HG03175 (cell line): ENCODE measurements around the gene TIMM50.

ENCODE experiments used
- ATAC-seq: cut with Tn5 transposase; IDR thresholded peaks from one replicate; pipeline ENCODE4 v1.9.1; 2021; ENCODE audit warnings: mild to moderate bottlenecking, moderate library complexity; ENCODE audit not compliant: unreplicated experiment

TIMM50 gene

GRCh38 chr19:39524495-39524894, 43.9 kb downstream of the TIMM50 start:
- ATAC-seq, result no peak

DNA sequence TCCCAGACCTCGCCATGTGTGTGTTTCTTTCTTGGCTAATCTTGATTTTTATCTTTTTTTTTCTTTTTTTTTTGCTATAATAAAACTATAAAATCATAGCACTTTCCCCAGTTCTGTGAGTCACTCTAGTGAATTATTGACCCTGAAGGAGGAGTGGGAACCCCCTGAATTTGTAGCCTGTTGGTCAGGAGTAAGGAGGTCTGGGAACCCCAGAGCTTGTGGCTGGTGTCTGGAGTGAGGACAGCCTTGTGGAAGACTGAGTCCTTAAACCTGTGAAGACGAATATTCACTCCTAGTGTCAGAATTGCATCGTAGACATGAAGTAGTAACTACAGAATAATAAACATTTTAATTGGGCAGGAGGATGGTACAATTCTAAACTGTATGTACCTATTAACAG, 44.6 kb downstream of the TIMM50 start:
- ATAC-seq, result no peak

DNA sequence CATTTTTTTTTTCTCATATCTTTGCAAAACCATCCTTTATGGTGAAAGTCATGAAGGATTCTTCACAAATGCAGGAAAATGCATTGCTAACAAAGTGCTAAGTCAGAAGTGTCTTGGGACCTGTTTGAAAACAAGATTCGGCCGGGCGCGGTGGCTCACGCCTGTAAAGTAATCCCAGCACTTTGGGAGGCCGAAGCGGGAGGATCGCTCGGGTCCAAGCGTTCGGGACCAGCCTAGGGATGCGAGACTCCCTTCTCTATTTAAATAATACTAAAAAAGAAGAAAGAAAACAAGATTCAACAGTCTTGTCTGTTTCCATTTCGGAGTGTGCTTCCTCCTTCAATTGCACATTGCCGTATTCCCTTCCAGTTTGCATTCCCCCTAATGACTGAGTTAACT, 51.2 kb downstream of the TIMM50 start:
- no peak for ATAC-seq

DNA sequence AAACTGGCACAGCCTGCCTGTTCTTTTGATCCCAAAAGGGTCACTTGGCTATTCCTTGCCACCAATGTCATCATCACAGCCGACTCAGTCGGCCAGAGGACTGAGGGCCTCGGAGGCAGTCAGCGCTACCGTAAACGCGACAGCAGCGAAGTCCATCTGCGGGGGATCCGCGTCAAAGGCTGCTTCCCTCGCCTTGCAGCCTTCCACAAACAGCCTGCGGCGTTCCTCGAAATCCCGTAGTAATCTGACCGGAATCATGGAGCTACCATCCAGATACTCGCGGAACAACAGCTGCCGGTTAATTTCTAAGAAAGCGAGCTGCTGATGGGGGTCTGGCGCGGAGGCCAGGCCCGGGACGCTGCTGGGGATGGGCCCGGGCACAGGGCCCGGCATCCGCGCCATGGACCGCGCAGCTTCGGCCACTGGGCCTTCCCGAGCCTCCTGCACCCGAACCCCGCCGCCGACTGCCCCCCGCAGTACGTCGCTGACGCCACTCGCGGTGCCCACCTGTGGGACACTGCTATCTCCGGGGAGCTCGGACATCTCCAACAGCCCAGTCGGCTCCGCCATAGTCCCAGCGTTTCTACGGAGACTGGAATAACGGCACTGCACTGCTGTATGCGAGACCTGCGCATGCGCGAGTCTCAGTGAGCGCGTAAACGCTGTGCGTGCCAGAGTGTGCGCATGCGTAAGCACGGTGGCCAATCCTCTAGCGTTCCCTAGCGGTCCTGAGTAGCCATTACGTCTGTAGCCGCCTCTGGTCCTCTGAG, 51.8 kb downstream of the TIMM50 start, which contains the start of gene EID2B:
Gene EID2B (minus strand): TSS at position 620 of the 770 bp plus-strand sequence. CDS start 50 bp downstream, at position 570.
- peak; percentile 88 for ATAC-seq

DNA sequence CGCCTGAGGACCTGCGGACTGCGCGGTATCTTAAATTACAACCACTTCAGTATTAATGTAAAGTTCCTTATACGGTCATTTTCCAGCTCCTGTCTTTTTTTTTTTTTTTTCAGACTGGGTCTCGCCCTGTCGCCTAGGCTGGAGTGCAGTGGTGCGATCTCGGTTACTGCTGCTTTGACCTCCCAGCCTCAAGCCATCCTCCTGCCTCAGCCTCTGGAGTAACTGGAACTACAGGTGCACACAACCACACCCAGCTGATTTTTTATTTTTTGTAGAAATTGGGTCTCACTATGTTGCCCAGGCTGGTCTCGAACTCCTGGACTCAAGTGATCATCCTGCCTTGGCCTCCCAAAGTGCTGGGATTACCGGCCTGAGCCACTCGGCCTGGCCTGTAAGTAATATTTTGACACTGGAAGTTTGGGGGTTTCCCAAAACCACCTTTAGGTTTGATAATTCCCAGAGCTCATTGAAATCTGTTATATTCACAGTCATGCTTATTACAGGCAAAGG, 52.4 kb downstream of the TIMM50 start:
- peak; percentile 4 for ATAC-seq

DNA sequence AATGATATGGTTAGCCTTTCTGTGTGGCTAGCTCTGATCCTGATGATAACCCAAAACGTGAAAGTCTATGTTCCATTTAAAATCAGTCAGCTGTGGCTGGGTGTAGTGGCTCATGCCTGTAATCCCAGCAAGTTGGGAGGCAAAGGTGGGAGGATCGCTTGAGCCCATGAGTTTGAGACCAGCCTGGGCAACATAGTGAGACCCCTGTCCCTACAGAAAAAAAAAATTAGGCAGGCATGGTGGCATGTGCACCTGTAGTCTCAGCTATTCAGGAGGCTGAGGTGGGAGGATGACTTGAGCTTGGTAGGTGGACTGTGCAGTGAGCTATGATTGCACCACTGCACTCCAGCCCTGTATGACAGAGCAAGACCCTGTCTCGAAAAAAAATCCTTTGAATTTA, 53.2 kb downstream of the TIMM50 start:
- no peak for ATAC-seq

DNA sequence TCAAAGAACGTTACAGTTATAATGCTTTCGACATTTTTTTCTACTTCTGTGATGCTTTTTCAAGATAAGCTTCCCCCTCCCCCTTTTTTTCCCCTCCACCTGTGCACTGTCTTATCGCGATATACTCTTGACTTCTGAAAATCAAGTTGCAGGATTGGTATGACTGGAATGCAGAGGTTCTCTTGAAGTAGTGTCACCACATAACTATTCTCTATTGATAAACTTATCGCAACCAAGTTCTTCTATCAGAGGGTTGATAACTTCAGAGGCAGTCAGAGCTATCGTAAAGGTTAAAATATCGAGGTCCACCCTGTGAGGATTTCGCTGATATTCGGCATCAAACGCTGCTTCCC, 58.5 kb downstream of the TIMM50 start:
- ATAC-seq, result no peak

DNA sequence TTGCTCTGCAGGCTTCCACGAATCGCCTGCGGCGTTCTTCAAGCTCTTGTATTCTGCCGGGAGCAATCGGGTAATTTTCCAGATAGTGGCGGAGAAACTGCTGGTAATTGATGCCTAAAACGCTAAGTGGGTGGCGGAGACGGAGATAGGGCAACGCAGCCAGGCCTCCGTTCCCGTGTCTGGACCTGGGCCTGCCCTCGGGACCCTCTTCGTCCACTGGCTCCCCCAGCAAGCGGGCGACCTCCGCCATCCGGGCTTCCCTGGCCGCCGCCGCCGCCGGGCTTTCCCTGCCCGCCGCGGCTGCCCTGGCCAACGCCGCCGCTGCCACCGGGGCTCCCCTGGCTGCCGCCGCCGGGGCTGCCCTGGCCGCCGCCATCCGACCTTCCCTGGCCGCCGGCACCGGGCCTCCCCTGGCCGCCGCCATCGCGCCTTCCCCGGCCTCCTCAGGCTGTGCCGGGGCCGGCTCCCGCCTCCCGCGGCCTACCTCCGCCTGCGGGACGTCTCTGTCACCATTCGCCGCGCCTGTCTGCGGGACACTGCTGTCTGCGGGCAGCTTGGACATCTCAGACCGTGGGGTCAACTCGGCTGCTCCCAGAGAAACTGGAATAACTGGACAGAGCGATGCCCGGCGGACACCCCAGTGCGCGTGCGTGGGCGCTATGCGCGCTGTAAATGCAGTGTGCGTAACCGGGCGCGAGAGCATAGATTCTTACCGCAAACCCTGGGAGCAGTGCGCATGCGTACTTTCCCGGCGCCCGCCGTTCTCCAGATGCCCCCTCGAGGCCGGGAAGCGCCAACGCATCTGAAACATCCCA, 59.1 kb downstream of the TIMM50 start, which contains the start of gene EID2:
Gene EID2 (minus strand): TSS at position 644 of the 815 bp plus-strand sequence. CDS start 82 bp downstream, at position 562.
- peak; percentile 91 for ATAC-seq

DNA sequence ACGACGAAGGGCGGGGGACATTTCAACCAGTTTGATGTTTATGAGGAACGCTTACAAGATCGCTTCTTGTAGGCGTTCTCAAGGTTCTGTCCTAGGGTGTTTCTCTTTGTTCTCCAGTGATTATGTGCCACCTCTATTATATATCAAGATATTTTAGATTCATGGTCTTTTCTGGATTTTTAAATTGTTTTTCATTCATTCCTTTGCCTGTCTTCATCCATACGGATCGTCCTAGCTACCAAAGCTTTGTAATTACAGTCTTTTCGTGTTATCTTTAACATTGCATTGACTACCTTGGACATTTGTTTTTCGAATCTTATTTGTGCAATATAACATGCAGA, 59.7 kb downstream of the TIMM50 start:
- no peak for ATAC-seq
